ENCODE results near the gene TEAD4. TPM values are rescaled to one million over a fixed set of nuclear protein-coding genes. Genes with fewer than 3 reads are reported as not detected.

TEAD4 gene
- total RNA-seq, 2 donors from 2014 or later: 35.7 to 82.5 TPM

- Histone ChIP-seq H3K9ac (ENCODE audit: extremely low read depth, low read length, poor library complexity, severe bottlenecking) (no peak overlapping the region), H3K27ac (ENCODE audit: low read depth, low read length) (no peak overlapping the region), H3K4me1 (ENCODE audit: control insufficient read depth, insufficient read depth, low read length) (peaks cover 7% of the 10 kb centered on the region), H3K36me3 (ENCODE audit: control insufficient read depth, insufficient read depth, low read length) (no peaks in the 10 kb centered on the region), H3K4me3 (ENCODE audit: low read length) (no peak overlapping the region), H3K9me3 (ENCODE audit: control insufficient read depth, low read length) (no peaks in the 10 kb centered on the region), H3K27me3 (ENCODE audit: control insufficient read depth, insufficient read depth, low read length, poor library complexity, severe bottlenecking) (no peaks in the 10 kb centered on the region)
- Mint-ChIP-seq H3K27ac (no peak overlapping the region), H3K9me3 (no peaks in the 10 kb centered on the region), H3K27me3 (ENCODE audit: insufficient read depth) (no peaks in the 10 kb centered on the region), H3K36me3 (ENCODE audit: low read depth) (peaks cover 29% of the 10 kb centered on the region), H3K4me3 (no peak overlapping the region), H3K4me1 (peaks cover 52% of the 10 kb centered on the region)
- WGBS, 2 experiments (ENCODE audit: insufficient coverage in 1 of 2, insufficient read length in 1 of 2): 78% methylated on average over 7 of the region's 7 CpGs
- no peak for TF ChIP-seq CTCF (conservative IDR thresholded peaks at IDR 0.05)
- DNase-seq: no peak
These were observed 122.7 kb downstream of the TEAD4 start for GRCh38 chr12:3081886-3082285.

DNA sequence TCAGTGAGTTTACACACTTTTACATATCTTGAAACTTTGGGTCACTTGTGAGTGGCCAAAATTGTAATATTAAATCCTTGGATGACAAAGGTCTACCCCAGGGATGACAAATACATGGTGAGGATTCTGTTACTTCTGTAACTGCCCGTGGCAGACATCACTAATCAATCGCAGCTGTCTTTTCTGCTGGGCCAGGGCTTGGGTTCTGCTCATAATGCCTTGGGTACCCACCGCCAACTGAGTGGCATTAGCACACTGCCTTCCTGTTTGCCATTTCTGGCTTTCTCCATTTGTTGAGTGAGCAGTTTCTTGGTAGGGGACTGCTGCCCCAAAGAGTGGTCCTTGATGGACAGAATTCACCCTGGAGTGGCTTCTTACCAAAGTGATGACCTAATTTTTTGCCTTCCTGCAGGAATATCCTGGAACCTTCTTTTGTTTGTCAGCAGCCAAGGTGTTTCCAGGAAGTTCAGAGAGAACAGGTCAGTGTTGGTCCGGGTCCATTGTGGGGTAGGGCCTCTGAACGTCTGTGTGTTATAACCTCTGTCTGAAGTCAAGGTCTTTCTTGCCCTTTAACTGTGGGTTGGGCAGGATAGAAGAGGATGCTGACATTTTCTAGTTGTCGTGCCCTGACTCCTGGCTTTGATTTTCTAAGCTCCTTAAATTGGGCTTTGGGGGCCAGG is 124.2 kb downstream of the TEAD4 start:
- Mint-ChIP-seq H3K9me3 (no peaks in the 10 kb centered on the region), H3K4me3 (no peak overlapping the region), H3K27me3 (ENCODE audit: insufficient read depth) (no peaks in the 10 kb centered on the region), H3K27ac (peak overlapping the region; percentile 88), H3K36me3 (ENCODE audit: low read depth) (peaks cover 31% of the 10 kb centered on the region), H3K4me1 (peaks cover 47% of the 10 kb centered on the region)
- no peak for TF ChIP-seq CTCF (conservative IDR thresholded peaks at IDR 0.05)
- Histone ChIP-seq H3K9ac (ENCODE audit: extremely low read depth, low read length, poor library complexity, severe bottlenecking) (no peak overlapping the region), H3K4me1 (ENCODE audit: control insufficient read depth, insufficient read depth, low read length) (peaks cover 7% of the 10 kb centered on the region), H3K27me3 (ENCODE audit: control insufficient read depth, insufficient read depth, low read length, poor library complexity, severe bottlenecking) (no peaks in the 10 kb centered on the region), H3K4me3 (ENCODE audit: low read length) (no peak overlapping the region), H3K9me3 (ENCODE audit: control insufficient read depth, low read length) (no peaks in the 10 kb centered on the region), H3K36me3 (ENCODE audit: control insufficient read depth, insufficient read depth, low read length) (no peaks in the 10 kb centered on the region), H3K27ac (ENCODE audit: low read depth, low read length) (no peak overlapping the region)
- WGBS, 2 experiments (ENCODE audit: insufficient coverage in 1 of 2, insufficient read length in 1 of 2): 73 to 76% methylated on average over 5 to 6 of the region's 6 CpGs
- DNase-seq: no peak

DNA sequence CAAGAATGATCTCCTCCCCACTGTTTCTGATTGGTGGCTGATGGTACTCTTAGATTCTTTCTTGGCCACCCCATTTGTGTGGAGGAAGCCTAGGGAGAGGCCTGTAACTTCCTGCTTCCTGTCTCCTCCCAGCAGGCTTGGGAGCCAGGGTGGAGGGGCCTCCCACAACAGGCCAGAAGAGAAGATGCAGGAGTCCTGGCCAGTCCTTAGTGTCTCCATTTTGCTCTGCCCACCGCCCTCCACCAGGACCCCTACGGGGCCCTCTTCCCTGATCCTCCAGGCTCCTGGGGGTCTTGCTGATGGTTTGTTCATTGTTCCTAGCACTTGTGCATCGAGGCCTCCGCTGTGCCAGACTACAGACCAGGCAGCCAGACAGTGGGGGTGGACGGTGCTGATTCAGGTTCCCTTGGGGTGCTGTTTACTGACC is 124.7 kb downstream of the TEAD4 start:
- WGBS, 2 experiments (ENCODE audit: insufficient coverage in 1 of 2, insufficient read length in 1 of 2): 72 to 79% methylated on average over 3 to 5 of the region's 5 CpGs
- H3K27ac ChIP-seq (ENCODE audit: low read depth, low read length): no peak overlapping the region
- Mint-ChIP-seq H3K9me3 (no peaks in the 10 kb centered on the region), H3K4me3 (peak overlapping the region; percentile 8), H3K36me3 (ENCODE audit: low read depth) (peaks cover 34% of the 10 kb centered on the region), H3K4me1 (peaks cover 44% of the 10 kb centered on the region), H3K27me3 (ENCODE audit: insufficient read depth) (no peaks in the 10 kb centered on the region), H3K27ac (peak overlapping the region; percentile 88)
- no peak overlapping the region for H3K9ac ChIP-seq (ENCODE audit: extremely low read depth, low read length, poor library complexity, severe bottlenecking)
- no peak for TF ChIP-seq CTCF (conservative IDR thresholded peaks at IDR 0.05)
- H3K27me3 ChIP-seq (ENCODE audit: control insufficient read depth, insufficient read depth, low read length, poor library complexity, severe bottlenecking): no peaks in the 10 kb centered on the region
- H3K4me3 ChIP-seq (ENCODE audit: low read length): no peak overlapping the region
- peak; percentile 87 for DNase-seq
- H3K36me3 ChIP-seq (ENCODE audit: control insufficient read depth, insufficient read depth, low read length): no peaks in the 10 kb centered on the region
- H3K9me3 ChIP-seq (ENCODE audit: control insufficient read depth, low read length): no peaks in the 10 kb centered on the region
- peaks cover 7% of the 10 kb centered on the region for H3K4me1 ChIP-seq (ENCODE audit: control insufficient read depth, insufficient read depth, low read length)
